ENCODE measurements around the gene VAX1. TPM values are rescaled to one million over a fixed set of nuclear protein-coding genes. Genes with fewer than 3 reads are reported as not detected.

Gene VAX1
- total RNA-seq, 2 experiments from 2014 or later = not detected

DNA sequence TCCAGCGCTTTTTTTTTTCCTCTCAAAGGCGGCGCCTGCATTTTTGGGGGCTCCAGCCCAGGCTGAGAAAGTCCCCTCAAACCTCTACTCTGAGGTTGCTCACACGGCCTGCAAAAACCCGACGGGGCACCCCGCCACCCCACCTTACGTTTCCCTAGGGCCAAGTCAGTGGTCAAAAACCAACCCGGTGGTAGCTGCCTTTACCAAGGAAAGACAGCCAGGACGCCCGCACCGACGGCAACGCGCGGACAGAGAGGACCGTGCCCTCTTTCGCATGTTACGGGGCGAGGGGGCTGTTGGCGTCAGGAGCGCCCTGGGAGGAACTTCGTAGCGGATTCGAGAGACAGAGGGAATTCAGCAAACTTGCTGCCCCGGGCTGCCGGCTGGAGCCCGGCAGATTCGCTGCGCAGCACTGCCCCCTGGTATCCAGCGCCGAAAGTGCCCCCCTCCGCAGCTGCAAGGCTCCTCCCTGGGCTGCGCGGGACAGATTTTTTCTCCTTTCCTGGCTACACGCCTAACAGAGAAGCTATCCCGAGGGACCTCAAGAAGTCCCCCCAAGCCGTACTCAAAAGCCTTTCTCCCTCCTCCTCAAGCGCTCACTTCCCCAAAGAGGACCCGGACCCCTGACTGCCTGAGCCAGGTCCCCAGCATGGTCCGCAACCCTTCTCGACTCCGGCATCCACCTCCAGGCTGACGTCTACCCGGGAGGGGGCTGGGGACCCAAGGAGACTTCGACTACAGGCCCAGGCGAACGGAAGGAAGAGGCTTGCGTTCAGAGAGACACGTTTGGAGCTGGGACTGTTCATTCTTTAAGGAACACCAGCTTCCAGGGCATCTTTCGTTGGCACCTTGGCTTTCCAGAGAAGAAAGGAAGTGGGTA, 27.7 kb upstream of the VAX1 start:
- H3K9me3 ChIP-seq (ENCODE audit: control insufficient read depth in 1 of 2, insufficient read depth in 1 of 2, low read length in 2 of 2) = peaks cover 0 to 47% of the 10 kb centered on the region in 2 experiments
- intact Hi-C loops (cut with DNase I, micrococcal nuclease) = no loop called here
- DNase-seq (peak in 2 of 14 experiments; percentile 55 to 57), ATAC-seq (ENCODE audit: poor library complexity) (no peak)
- H3K27me3 ChIP-seq (ENCODE audit: control insufficient read depth in 1 of 2, insufficient read depth in 2 of 2, low read length in 2 of 2) = peaks cover 84 to 95% of the 10 kb centered on the region in 2 experiments
- no peak overlapping the region for H3K27ac ChIP-seq (ENCODE audit: low read depth in 1 of 2, low read length in 2 of 2)
- H3K27ac Mint-ChIP-seq = no peak overlapping the region
- H3K4me3 Mint-ChIP-seq = no peak overlapping the region
- no peaks in the 10 kb centered on the region for H3K36me3 ChIP-seq (ENCODE audit: insufficient read depth, low read length)
- peaks cover 57% of the 10 kb centered on the region for H3K4me1 ChIP-seq (ENCODE audit: insufficient read depth, low read length)
- H3K36me3 Mint-ChIP-seq (ENCODE audit: low read depth) = no peaks in the 10 kb centered on the region
- H3K4me3 ChIP-seq (ENCODE audit: low read length) = no peak overlapping the region
- no peaks in the 10 kb centered on the region for H3K9me3 Mint-ChIP-seq
- ChIA-PET CTCF (interaction anchor here (2.9 kb wide), 1 partner anchor 9 kb away, joined by 12 read pairs; no protein-coding TSS in a partner anchor), POLR2A (interaction anchor here (1.3 kb wide), 1 partner anchor 9 kb away, joined by 4 read pairs; no protein-coding TSS in a partner anchor)
- H3K4me1 Mint-ChIP-seq (ENCODE audit: low read depth) = peaks cover 47% of the 10 kb centered on the region
- peaks cover 87% of the 10 kb centered on the region for H3K27me3 Mint-ChIP-seq
- TF ChIP-seq, protein P1, sequence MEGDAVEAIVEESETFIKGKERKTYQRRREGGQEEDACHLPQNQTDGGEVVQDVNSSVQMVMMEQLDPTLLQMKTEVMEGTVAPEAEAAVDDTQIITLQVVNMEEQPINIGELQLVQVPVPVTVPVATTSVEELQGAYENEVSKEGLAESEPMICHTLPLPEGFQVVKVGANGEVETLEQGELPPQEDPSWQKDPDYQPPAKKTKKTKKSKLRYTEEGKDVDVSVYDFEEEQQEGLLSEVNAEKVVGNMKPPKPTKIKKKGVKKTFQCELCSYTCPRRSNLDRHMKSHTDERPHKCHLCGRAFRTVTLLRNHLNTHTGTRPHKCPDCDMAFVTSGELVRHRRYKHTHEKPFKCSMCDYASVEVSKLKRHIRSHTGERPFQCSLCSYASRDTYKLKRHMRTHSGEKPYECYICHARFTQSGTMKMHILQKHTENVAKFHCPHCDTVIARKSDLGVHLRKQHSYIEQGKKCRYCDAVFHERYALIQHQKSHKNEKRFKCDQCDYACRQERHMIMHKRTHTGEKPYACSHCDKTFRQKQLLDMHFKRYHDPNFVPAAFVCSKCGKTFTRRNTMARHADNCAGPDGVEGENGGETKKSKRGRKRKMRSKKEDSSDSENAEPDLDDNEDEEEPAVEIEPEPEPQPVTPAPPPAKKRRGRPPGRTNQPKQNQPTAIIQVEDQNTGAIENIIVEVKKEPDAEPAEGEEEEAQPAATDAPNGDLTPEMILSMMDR (IDR thresholded peaks at IDR 0.05) = no peak

GRCh38 chr10:117164592-117165537, 26.8 kb upstream of the VAX1 start:
- TF ChIP-seq, protein P1 (IDR thresholded peaks at IDR 0.05) = no peak
- peaks cover 87% of the 10 kb centered on the region for H3K27me3 Mint-ChIP-seq
- no peak overlapping the region for H3K4me3 ChIP-seq (ENCODE audit: low read length)
- no peak for ATAC-seq (ENCODE audit: poor library complexity)
- no peak overlapping the region for H3K27ac Mint-ChIP-seq
- no peaks in the 10 kb centered on the region for H3K36me3 ChIP-seq (ENCODE audit: insufficient read depth, low read length)
- H3K9me3 ChIP-seq (ENCODE audit: control insufficient read depth in 1 of 2, insufficient read depth in 1 of 2, low read length in 2 of 2) = peaks cover 0 to 47% of the 10 kb centered on the region in 2 experiments
- H3K4me3 Mint-ChIP-seq = no peak overlapping the region
- DNase-seq = peak in 1 of 14 experiments; percentile 11
- no peaks in the 10 kb centered on the region for H3K9me3 Mint-ChIP-seq
- H3K36me3 Mint-ChIP-seq (ENCODE audit: low read depth) = no peaks in the 10 kb centered on the region
- POLR2A ChIA-PET = no interaction called here
- intact Hi-C loops (cut with DNase I, micrococcal nuclease) = no loop called here
- H3K4me1 ChIP-seq (ENCODE audit: insufficient read depth, low read length) = peaks cover 57% of the 10 kb centered on the region
- peaks cover 47% of the 10 kb centered on the region for H3K4me1 Mint-ChIP-seq (ENCODE audit: low read depth)
- CTCF ChIA-PET = interaction anchor here (2.9 kb wide), 1 partner anchor 10 kb away, joined by 12 read pairs; no protein-coding TSS in a partner anchor
- H3K27me3 ChIP-seq (ENCODE audit: control insufficient read depth in 1 of 2, insufficient read depth in 2 of 2, low read length in 2 of 2) = peaks cover 81 to 95% of the 10 kb centered on the region in 2 experiments
- H3K27ac ChIP-seq (ENCODE audit: low read depth in 1 of 2, low read length in 2 of 2) = no peak overlapping the region

- TF ChIP-seq, protein P1 (IDR thresholded peaks at IDR 0.05) = no peak
- DNase-seq = no peak
- Mint-ChIP-seq H3K27ac (no peak overlapping the region), H3K9me3 (no peaks in the 10 kb centered on the region), H3K27me3 (peaks cover 87% of the 10 kb centered on the region), H3K4me1 (ENCODE audit: low read depth) (peaks cover 40% of the 10 kb centered on the region), H3K4me3 (peak overlapping the region; percentile 21), H3K36me3 (ENCODE audit: low read depth) (no peaks in the 10 kb centered on the region)
- H3K27ac ChIP-seq (ENCODE audit: low read depth in 1 of 2, low read length in 2 of 2) = no peak overlapping the region
- no peaks in the 10 kb centered on the region for H3K36me3 ChIP-seq (ENCODE audit: insufficient read depth, low read length)
- H3K9me3 ChIP-seq (ENCODE audit: control insufficient read depth in 1 of 2, insufficient read depth in 1 of 2, low read length in 2 of 2) = peaks cover 0 to 47% of the 10 kb centered on the region in 2 experiments
- H3K27me3 ChIP-seq (ENCODE audit: control insufficient read depth in 1 of 2, insufficient read depth in 2 of 2, low read length in 2 of 2) = peaks cover 75 to 95% of the 10 kb centered on the region in 2 experiments
- no peak for ATAC-seq (ENCODE audit: poor library complexity)
- no peak overlapping the region for H3K4me3 ChIP-seq (ENCODE audit: low read length)
- peaks cover 56% of the 10 kb centered on the region for H3K4me1 ChIP-seq (ENCODE audit: insufficient read depth, low read length)
- intact Hi-C loops (cut with DNase I, micrococcal nuclease) = no loop called here
- CTCF ChIA-PET = no interaction called here
- POLR2A ChIA-PET = no interaction called here
Observed at GRCh38 chr10:117163954-117164548, 26.0 kb upstream of the VAX1 start.
